ENCODE measurements around the gene IFT57.

DNA sequence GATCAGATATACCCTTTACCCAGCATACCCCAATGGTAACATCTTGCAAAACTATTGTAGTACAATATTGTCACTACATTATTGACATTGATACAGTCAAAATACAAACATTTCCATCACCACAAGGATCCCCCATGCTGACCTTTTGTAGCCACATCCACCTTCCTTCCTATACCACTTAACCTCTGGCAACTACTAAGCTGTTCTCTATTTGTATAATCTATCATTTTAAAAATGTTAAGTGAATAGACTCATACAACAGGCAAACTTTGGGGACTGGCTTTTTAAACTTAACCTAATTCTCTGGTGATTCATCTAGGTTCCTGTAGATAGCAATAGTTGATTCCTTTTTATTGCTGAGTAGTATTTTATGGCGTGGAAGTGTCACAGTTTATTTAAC, 29.6 kb upstream of the IFT57 start:
- TF ChIP-seq FOXK2 (IDR thresholded peaks at IDR 0.05) (no peak), CTBP1 (IDR thresholded peaks at IDR 0.05; ENCODE audit: borderline replicate concordance) (no peak), NFRKB (IDR thresholded peaks at IDR 0.05) (no peak), SP1 (IDR thresholded peaks at IDR 0.05) (no peak), ELF4 (IDR thresholded peaks at IDR 0.05) (no peak), FOXM1 (IDR thresholded peaks at IDR 0.05; ENCODE audit: borderline replicate concordance) (no peak), FOXA1 (IDR thresholded peaks at IDR 0.05) (no peak), ZNF384 (IDR thresholded peaks at IDR 0.05) (no peak), HDGF (IDR thresholded peaks at IDR 0.05; ENCODE audit: borderline replicate concordance) (no peak), BHLHE40 (IDR thresholded peaks at IDR 0.05; ENCODE audit: borderline replicate concordance) (no peak), L3MBTL2 (conservative IDR thresholded peaks at IDR 0.05) (no peak)
- TF ChIP-seq, protein P1, sequence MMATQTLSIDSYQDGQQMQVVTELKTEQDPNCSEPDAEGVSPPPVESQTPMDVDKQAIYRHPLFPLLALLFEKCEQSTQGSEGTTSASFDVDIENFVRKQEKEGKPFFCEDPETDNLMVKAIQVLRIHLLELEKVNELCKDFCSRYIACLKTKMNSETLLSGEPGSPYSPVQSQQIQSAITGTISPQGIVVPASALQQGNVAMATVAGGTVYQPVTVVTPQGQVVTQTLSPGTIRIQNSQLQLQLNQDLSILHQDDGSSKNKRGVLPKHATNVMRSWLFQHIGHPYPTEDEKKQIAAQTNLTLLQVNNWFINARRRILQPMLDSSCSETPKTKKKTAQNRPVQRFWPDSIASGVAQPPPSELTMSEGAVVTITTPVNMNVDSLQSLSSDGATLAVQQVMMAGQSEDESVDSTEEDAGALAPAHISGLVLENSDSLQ (IDR thresholded peaks at IDR 0.05) = no peak

Measured in HEK293T (cell line).